ENCODE measurements around the gene EML1. TPM values are rescaled to one million over a fixed set of nuclear protein-coding genes. Genes with fewer than 3 reads are reported as not detected.

EML1 gene
- total RNA-seq, 1 experiment from 2014 or later: 16.1 TPM

GRCh38 chr14:99846808-99847207 is 53.6 kb downstream of the EML1 start:
- H3K27ac Mint-ChIP-seq: no peak overlapping the region
- ATAC-seq (no peak), DNase-seq (ENCODE audit: low spot score) (no peak)
- POLR2A ChIA-PET: no interaction called here
- no peak overlapping the region for H3K4me3 Mint-ChIP-seq
- H3K27me3 Mint-ChIP-seq (ENCODE audit: low read depth): peaks cover 9% of the 10 kb centered on the region
- peaks cover 9% of the 10 kb centered on the region for H3K4me1 Mint-ChIP-seq
- TF ChIP-seq SMAD3 (CRISPR knock-in tag; IDR thresholded peaks at IDR 0.05; ENCODE audit: borderline replicate concordance): no peak
- no peak for TF ChIP-seq USF2 (CRISPR knock-in tag; IDR thresholded peaks at IDR 0.05)
- no peak for TF ChIP-seq FOXJ3 (CRISPR knock-in tag; IDR thresholded peaks at IDR 0.05; ENCODE audit: borderline replicate concordance)
- no peak for TF ChIP-seq TEAD4 (CRISPR knock-in tag; IDR thresholded peaks at IDR 0.05)
- no peak for TF ChIP-seq MAX (CRISPR knock-in tag; IDR thresholded peaks at IDR 0.05)
- TF ChIP-seq ZNF425 (CRISPR knock-in tag; conservative IDR thresholded peaks at IDR 0.05): no peak
- TF ChIP-seq ZBTB43 (CRISPR knock-in tag; IDR thresholded peaks at IDR 0.05): no peak
- TF ChIP-seq HMGA2 (CRISPR knock-in tag; IDR thresholded peaks at IDR 0.05): no peak
- no peak for TF ChIP-seq RELA (CRISPR knock-in tag; IDR thresholded peaks at IDR 0.05; ENCODE audit: borderline replicate concordance)
- no peak for TF ChIP-seq AR (CRISPR knock-in tag; IDR thresholded peaks at IDR 0.05)
- no peak for TF ChIP-seq IRF2 (CRISPR knock-in tag; IDR thresholded peaks at IDR 0.05; ENCODE audit: borderline replicate concordance, low read depth)
- CTCF ChIA-PET: no interaction called here
- peaks cover 14% of the 10 kb centered on the region for H3K9me3 Mint-ChIP-seq
- peaks cover 7% of the 10 kb centered on the region for H3K36me3 Mint-ChIP-seq

- POLR2A ChIA-PET: no interaction called here
- DNase-seq (ENCODE audit: low spot score) (no peak), ATAC-seq (no peak)
- no peaks in the 10 kb centered on the region; the same call in 1 of the 2 replicates for H3K27me3 Mint-ChIP-seq (ENCODE audit: low read depth)
- no peak overlapping the region for H3K27ac Mint-ChIP-seq
- peaks cover 7% of the 10 kb centered on the region for H3K36me3 Mint-ChIP-seq
- H3K4me1 Mint-ChIP-seq: no peaks in the 10 kb centered on the region
- no peak overlapping the region for H3K4me3 Mint-ChIP-seq
- TF ChIP-seq ATF2 (CRISPR knock-in tag; IDR thresholded peaks at IDR 0.05; ENCODE audit: borderline replicate concordance, low read depth) (no peak), ZNF423 (CRISPR knock-in tag; IDR thresholded peaks at IDR 0.05) (no peak), NR3C1 (CRISPR knock-in tag; conservative IDR thresholded peaks at IDR 0.05; ENCODE audit: low read depth) (no peak), NFE2L1 (CRISPR knock-in tag; IDR thresholded peaks at IDR 0.05) (no peak), MXD4 (CRISPR knock-in tag; IDR thresholded peaks at IDR 0.05; ENCODE audit: borderline replicate concordance) (no peak), ATF3 (CRISPR knock-in tag; conservative IDR thresholded peaks at IDR 0.05) (no peak), NR1H2 (CRISPR knock-in tag; IDR thresholded peaks at IDR 0.05) (no peak), USF1 (CRISPR knock-in tag; IDR thresholded peaks at IDR 0.05) (no peak), ELF4 (CRISPR knock-in tag; IDR thresholded peaks at IDR 0.05; ENCODE audit: low read depth) (no peak), GTF2I (CRISPR knock-in tag; conservative IDR thresholded peaks at IDR 0.05) (no peak), TEAD1 (CRISPR knock-in tag; IDR thresholded peaks at IDR 0.05) (no peak), E2F1 (CRISPR knock-in tag; IDR thresholded peaks at IDR 0.05) (no peak), EMX1 (CRISPR knock-in tag; IDR thresholded peaks at IDR 0.05) (no peak), ESRRA (CRISPR knock-in tag; IDR thresholded peaks at IDR 0.05; ENCODE audit: borderline replicate concordance) (no peak)
- H3K9me3 Mint-ChIP-seq: peaks cover 14% of the 10 kb centered on the region
- CTCF ChIA-PET: no interaction called here
Measured at GRCh38 chr14:99850709-99851108, 57.5 kb downstream of the EML1 start.

Measured in WTC11 (cell line).